GM21723 (cell line): ENCODE data around the gene GPN2.
"Not testable (repeated sequence)": the region's sequence is repeated elsewhere in the genome, so short reads cannot be mapped to it uniquely, and the experiment has no call there.

ENCODE experiments used
- ATAC-seq: cut with Tn5 transposase; IDR thresholded peaks from one replicate; pipeline ENCODE4 v1.9.1; 2021; ENCODE audit warnings: mild to moderate bottlenecking, moderate library complexity; ENCODE audit not compliant: unreplicated experiment

Gene GPN2

DNA sequence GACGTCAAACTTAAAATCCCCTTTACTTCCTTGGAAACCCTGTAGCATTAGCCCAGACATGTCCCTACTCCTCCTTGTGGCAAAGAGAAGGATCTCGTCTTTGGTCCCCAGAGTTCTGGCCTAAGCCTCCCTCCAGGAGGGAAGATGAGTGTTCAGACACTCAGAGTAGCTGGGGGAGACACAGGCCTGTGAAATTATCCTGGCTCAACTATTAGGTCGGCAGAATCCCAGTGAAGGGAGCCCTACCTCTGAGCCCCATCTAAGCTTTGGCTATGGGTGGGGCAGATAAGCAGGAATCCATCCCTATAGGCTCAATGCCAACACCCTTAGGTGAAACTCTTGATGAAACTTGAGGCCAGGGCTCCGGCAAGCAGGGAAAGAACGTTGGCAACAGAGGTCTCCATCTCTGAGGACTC lies 28.8 kb downstream of the GPN2 start:
- no peak for ATAC-seq

- ATAC-seq, result no peak
These were observed 31.0 kb downstream of the GPN2 start for GRCh38 chr1:26858891-26859640.

- ATAC-seq, result no peak
These were observed 31.9 kb downstream of the GPN2 start for GRCh38 chr1:26858160-26858559.

DNA sequence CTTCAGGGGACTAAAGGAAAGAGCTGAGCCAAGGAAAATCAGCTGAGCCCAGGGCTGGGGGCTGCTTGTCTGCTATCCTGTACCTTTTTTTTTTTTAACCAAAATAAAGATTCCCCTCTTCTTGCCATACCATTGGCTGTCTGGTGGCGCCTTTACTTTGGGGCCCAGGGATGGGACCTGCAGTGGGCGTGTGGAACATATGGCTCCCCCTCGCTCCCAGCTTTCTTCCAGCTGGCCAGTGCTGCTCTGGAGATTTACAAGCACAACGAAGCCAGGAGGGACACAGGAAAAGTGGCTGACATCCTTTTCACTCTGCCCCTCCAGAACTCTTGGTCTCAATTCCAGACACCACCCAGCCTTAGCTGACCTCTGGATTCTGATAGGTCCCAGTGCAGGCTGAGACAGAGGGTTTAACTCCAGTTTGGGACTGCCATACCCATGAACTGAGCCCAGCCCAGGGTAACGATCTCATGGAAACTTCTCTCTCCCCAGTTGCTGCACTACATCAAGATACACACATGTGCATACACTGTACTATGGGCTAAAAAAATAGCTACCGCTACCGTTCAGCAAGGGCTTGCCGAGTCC lies 32.5 kb downstream of the GPN2 start:
- no peak for ATAC-seq

- ATAC-seq, result no peak
These were observed 33.2 kb downstream of the GPN2 start for GRCh38 chr1:26856604-26857469.

DNA sequence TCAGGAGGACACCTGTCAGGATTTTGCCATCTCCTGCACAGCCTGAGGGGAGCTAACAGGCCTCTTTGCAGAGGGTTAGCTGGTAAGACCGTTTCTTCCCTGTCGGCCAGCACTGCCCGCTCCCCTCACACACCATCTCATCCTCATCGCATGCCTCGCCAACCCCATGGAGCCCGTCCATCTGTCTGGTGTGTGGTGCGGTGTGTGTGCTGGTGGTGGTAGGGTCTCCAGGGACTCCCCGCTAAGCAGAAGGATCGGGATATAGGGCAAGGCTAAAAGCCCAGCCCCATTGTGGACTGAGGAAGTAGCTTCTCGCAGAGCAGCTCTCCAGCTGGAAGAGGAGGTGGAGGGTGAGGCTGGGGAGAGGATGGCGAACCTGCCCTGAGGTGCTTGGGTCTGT lies 33.9 kb downstream of the GPN2 start:
- no peak for ATAC-seq

DNA sequence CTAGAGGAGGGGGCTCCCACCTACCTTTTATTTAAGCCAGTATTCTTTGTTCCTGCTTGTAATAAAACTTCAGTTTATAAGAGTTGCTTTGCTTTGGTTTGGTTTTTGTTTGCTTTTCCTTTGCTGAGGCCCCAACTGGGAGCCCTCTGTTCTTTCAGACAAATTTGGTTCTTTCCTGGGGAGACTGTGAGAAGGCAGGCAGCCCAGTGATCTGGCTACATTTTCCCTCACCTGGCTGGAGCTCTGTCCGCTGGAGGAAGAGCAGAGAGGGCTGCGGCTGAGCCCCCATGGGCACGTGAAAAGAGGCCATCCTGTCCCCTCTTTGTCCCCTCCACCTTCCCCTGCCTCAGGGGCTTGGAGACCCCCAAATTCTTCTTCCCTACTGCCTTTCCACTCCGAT lies 34.4 kb downstream of the GPN2 start:
- ATAC-seq, result no peak

GRCh38 chr1:26854906-26855305 lies 35.2 kb downstream of the GPN2 start:
- ATAC-seq, result no peak

GRCh38 chr1:26853600-26853999 lies 36.5 kb downstream of the GPN2 start:
- no peak for ATAC-seq

GRCh38 chr1:26853156-26853555 lies 36.9 kb downstream of the GPN2 start:
- ATAC-seq, result no peak

DNA sequence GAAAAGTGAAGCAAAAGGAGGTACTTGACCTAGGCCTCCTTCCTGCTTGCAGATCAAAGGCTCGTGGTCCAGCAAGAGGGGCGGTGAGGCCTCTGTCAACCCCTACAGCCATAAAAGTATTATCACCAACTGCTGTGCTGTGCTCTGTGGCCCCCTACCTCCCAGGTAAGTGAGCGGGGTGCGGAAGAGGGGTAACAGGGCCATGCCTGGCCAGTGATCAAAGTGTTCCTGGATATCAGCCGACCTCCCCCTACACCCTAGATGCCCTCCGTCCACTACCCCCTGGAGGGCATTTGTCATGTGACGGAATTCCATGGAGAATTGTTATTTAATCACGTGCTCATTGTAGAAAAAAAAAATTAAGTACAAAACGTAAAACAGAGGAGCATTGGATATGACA lies 37.4 kb downstream of the GPN2 start:
- no peak for ATAC-seq

DNA sequence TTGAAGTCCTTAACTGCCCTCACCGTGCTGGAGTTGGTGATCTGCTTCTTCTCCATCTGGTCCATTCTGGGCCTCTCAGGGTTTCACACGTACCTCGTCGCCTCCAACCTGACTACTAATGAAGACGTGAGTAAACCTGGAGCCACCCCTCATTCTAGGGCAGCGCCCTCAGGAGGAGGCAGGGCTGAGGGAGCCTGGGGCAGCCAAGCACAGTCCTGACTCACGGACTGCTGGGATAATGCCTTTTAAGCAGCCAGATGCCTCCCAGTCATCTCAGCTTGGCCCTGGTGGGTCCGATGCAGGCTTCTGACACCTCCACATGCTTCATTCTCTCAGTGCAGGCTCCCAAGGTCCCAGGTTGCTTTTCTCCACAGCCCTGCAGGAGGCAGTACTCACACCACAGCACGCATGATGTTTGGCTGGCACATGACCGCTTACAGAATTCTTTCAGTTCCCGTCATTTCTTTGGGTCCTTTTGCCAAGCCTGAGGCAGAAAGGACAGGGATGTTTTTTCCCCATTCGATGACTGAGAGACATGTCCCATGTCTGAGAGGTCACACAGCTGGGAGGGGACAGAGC lies 38.9 kb downstream of the GPN2 start:
- ATAC-seq, result no peak

- ATAC-seq, result no peak
These were observed 40.9 kb downstream of the GPN2 start for GRCh38 chr1:26848941-26849774.

DNA sequence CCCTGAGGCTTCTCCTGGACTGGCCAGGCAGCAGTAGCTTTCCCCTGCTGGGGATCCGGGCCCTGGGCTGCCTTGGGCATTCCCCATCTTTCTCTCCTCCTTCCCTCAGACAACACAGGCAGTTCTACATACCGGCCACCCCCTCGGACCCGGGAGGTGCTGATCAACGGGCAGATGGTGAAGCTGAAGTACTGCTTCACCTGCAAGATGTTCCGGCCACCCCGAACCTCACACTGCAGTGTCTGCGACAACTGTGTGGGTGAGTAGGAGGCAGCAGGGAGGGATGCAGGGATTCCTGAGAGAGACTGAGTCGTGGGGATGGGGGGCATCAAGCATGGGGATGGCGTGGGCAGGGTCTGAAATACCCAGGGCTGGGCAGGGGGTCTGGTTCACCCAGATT lies 41.6 kb downstream of the GPN2 start:
- no peak for ATAC-seq

DNA sequence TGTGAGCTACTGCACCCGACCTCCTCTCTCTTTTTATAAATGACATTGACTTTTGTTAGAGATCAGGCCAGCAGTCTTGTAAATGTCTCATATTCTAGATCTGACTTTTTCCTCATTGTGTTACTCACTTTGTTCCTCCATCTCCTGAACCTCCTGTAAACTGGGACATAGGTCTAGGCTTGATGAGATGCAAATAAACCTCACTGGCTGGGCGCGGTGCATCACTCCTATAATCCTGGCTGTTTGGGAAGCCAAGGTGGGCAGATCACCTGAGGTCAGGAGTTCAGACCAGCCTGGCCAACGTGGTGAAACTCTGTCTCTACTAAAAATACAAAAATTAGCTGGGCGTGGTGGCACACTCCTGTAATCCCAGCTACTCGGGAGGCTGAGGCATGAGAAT lies 42.3 kb downstream of the GPN2 start:
- ATAC-seq, result not testable (repeated sequence)

DNA sequence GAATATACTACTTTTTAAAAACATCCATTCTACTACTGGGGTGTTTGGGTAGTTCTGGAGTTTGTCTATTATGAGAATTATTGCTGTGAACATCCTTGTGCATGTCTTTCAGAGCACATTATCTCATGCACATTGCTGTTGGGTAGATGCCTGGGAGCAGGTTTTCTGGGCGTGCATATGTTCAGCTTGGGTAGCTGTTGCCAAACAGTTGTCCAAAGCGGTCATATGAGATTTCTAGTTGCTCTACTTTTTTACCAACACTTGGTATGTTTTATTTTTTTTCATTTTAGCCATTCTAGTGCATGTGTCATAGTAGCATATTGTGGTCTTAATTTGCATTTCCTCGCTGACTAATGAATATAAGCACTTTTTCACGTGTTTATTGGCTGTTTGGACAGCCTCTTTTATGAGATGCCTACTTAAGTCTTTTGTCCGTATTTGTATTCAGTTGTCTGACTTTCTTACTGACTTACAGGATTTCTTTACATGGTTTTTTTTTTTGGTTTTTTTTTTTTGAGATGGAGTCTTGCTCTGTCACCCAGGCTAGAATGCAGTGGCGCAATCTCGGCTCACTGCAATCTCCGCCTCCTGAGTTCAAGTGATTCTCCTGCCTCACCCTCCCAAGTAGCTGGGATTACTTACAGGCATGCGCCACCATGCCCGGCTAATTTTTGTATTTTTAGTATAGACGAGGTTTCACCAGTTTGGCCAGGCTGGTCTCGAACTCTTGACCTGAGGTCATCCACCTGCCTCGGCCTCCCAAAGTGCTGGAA lies 45.5 kb downstream of the GPN2 start:
- ATAC-seq, result no peak

GRCh38 chr1:26839779-26840178 lies 50.3 kb downstream of the GPN2 start:
- no peak for ATAC-seq

DNA sequence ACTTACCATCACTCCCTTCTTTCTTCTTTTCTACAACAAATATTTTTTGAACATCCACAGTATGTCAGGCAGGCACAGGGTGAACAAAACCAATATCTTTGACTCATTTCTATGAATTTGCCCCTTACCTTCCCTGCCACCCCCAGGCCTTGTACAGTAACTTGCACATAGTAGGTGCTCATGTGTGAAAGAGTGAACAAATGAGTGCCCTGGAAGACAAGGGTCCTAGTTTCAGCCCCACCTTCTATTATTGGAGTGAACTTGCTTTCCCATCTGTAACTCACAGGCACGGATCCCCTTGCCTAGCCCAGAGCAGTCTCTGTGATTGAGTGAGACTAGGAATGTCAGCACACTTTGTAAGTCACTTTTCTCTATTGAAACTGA lies 50.8 kb downstream of the GPN2 start:
- no peak for ATAC-seq

DNA sequence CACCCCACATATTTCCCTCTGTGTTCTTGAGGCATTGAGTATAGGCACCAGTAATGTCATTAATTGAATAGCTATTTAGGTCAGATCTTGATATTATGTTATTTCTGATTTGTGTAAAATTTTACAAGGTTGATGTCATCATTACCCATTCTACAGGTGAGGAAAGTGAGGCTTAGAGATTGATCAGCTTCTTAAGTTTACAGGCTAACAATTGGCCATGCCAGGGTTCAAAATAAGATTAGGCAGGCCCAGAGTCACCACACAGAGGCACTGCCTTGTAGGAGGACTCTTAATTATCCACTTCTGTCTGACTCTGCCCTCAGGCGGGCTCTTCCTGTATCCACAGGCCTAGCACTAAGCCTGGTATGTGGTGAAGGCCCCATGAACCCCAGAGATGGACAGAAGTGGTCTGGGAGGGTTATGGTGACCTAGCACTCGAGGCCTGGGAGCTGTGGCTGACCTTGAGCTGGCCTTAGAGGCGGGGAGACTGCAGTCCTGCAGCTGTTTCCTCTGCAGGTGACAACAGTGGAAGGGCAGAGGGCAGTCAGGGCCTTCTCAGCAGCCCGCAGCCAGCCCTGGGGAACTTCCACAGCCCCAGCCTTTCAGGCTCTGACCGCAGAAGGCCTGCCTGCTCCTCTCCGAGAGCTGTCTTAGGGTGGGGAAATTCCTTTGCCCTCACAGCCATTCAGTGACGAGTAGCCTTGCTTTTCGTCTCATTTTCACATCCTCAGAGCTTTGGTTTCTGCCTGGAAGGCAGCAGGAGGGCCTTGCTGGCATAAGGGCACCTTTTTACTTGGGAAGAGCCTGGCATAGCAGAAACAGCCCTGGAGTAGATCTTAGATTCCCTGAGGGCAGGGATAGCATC lies 51.4 kb downstream of the GPN2 start:
- peak; percentile 88 for ATAC-seq
